ENCODE results near the gene ITPK1.

The ITPK1 gene

DNA sequence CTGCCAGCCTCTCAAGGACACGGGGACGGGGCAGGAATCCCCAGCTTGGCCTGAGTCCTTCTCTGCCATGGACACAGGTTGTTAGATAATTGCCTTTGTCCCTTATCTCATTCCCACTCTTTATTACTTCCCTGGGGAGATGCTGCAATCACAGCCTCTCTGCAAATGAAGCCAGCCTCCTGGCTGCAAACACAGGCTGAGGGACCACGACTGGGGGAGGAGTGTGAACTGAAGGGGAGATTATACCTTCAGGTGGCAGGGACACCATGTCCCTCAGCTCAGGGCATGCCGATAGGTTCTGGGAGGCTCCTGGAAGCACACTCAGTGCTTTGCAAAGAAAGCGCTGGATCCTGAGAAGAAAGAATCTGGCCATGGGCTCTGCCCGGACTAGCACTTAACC lies 208.9 kb downstream of the ITPK1 start:
- no peak for DNase-seq

DNA sequence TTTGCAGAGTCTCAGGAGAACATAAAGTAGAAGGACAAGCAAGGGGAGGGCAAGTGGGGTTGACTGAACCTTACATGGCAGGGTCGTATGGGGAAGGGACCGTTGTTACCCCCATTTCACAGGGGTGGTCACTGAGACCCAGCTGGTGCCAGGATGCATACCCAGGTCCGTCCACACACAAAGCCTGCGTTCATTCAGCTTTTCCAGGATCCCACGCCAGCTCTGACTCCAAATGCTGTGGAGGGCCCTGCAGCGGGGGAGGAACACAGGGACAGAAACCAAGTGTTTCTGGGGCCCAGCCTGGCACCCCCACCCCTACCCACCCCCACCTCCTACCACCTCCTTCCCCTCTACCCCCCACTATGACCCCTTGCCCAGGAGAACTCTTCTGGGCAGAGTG lies 209.3 kb downstream of the ITPK1 start:
- DNase-seq: no peak

- no peak for DNase-seq
Observed at GRCh38 chr14:92905667-92906066, 210.1 kb downstream of the ITPK1 start.

GRCh38 chr14:92903359-92903758 lies 212.4 kb downstream of the ITPK1 start:
- no peak for DNase-seq

DNA sequence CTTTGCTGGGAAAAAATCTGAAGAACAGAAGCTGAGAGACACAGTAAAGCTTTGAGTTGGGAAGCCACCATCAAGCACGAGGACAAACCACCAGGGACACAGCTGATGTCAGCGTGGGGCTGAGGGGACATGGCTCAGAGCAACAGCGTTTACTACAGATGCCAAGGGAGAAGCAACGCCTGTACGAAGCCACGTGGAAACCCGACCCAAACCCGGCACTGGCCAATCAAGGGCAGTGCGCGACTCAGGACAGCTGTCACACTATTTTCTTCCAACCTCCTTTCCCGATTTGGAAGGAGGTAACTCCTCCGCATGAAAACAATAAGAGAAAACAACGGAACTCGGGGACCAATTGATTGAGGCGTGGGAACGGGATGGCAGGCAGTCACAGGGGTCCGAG lies 213.0 kb downstream of the ITPK1 start:
- DNase-seq: no peak

- DNase-seq: no peak
Observed at GRCh38 chr14:92902191-92902590, 213.5 kb downstream of the ITPK1 start.

DNA sequence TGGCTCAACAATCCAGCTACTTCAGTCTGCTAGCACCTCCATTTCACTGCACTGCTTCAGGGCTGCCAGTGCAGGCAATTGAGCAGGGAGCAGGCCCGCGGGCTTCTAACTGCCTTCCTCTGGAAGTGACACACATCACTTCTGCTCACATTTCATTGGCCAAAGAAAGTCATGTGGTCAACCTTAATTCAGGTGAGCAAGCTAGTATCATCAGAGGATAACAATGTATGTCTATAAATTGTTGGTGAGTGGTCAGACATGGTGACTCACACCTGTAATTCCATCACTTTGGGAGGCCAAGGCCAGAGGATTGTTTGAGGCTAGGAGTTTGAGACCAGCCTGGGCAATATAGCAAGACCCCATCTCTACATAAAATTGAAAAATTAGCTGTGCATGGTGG lies 215.1 kb downstream of the ITPK1 start:
- no peak for DNase-seq

DNA sequence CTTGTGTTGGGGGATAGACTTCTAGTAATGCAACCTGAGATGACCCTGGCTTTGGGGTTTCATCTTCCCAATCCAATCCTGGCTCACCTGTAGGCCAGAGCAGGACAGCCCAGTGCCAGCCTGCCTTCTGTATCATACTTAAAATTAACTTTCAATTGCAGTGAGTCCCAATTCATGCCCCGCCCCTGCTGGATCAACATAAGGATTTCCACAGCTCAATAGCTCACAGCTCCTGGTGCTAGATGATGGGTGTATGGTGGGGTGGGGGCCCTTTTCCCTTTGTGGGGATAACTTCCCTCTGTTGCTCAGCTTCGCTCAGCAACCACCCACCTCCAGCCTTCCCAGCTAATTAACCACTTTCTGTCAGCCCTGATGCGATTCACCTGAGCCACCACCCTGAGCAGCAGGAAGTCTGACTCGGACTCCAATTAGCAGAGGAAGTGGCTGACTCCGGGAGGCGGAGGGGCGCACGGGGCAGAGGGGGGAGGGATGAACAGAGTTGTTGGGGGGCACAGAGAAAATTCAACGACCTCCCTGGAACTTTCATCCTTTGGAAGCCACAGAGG lies 217.1 kb downstream of the ITPK1 start:
- no peak for DNase-seq

DNA sequence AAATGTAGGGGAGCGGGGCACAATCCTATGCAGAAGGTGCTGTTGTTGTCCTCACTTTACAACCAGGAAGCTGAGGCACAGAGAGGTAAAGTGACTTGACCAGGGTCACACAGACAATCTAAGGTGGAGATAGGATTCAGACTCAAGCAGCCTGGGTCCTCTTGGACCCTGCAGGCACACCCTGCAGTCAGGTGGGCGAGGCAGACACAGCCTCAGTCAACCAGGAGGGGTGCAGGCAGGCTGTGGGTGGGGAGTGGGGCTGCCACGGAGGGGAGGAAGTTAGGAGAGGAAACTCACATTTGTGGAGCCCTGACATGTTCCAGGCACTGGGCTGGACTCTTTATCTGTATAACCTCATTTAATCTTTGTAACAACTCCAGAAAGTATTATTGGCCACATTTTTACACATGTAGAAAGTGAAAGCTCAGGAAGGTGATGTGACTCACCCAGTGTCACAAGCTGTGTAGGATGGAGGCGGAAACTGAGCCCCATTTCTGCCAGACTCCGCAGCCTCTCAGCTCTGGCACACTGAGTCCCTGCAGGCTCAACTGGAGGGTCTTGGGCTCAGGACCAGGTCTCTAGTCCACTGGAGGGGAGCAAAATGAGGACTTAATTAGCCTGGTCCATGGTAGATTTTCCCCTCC lies 217.7 kb downstream of the ITPK1 start:
- no peak for DNase-seq

- no peak for DNase-seq
Observed at GRCh38 chr14:92895352-92895878, 220.3 kb downstream of the ITPK1 start.

- DNase-seq: no peak
Observed at GRCh38 chr14:92892589-92892988, 223.1 kb downstream of the ITPK1 start.

- no peak for DNase-seq
Observed at GRCh38 chr14:92890830-92891588, 224.7 kb downstream of the ITPK1 start.

- DNase-seq: no peak
Observed at GRCh38 chr14:92888896-92889295, 226.8 kb downstream of the ITPK1 start.

- no peak for DNase-seq
Observed at GRCh38 chr14:92887157-92887556, 228.6 kb downstream of the ITPK1 start.

Data from activated gamma-delta T cell (primary cell).